ENCODE data around the gene GRIK2. TPM values are rescaled to one million over a fixed set of nuclear protein-coding genes. Genes with fewer than 3 reads are reported as not detected.
"Not testable (repeated sequence)": the region's sequence is repeated elsewhere in the genome, so short reads cannot be mapped to it uniquely, and the experiment has no call there.

GRIK2 gene
- total RNA-seq, 3 donors from 2014 or later: 1.3 to 1.8 (median 1.5) TPM

DNA sequence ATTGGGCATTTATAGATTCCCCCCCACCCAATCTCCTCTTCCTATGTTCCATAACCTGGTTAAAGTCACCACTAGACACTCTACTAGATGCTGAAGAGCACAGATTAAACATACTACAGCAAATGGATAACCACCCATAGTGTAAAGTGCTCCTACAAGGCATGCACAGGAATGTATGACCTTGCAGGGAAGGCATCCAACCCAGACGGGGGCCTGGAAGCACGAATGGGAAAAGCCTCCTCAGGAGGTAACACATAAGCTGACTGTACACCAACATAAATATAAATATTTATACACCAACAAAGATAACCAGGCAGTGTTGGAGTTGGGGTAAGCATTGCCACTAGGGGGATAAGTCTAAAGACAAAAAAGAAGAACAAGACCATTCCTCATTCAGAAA, 691.7 kb downstream of the GRIK2 start:
- TF ChIP-seq, protein P1, sequence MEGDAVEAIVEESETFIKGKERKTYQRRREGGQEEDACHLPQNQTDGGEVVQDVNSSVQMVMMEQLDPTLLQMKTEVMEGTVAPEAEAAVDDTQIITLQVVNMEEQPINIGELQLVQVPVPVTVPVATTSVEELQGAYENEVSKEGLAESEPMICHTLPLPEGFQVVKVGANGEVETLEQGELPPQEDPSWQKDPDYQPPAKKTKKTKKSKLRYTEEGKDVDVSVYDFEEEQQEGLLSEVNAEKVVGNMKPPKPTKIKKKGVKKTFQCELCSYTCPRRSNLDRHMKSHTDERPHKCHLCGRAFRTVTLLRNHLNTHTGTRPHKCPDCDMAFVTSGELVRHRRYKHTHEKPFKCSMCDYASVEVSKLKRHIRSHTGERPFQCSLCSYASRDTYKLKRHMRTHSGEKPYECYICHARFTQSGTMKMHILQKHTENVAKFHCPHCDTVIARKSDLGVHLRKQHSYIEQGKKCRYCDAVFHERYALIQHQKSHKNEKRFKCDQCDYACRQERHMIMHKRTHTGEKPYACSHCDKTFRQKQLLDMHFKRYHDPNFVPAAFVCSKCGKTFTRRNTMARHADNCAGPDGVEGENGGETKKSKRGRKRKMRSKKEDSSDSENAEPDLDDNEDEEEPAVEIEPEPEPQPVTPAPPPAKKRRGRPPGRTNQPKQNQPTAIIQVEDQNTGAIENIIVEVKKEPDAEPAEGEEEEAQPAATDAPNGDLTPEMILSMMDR (IDR thresholded peaks at IDR 0.05): no peak

DNA sequence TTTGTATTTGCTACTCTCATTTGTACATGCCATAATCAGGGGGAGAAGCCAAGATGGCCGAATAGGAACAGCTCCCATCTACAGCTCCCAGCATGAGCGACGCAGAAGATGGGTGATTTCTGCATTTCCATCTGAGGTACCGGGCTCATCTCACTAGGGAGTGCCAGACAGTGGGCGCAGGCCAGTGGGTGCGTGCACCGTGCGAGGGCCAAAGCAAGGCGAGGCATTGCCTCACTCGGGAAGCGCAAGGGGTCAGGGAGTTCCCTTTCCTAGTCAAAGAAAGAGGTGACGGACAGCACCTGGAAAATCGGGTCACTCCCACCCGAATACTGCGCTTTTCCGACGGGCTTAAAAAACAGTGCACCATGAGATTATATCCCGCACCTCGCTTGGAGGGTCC, 694.7 kb downstream of the GRIK2 start:
- not testable (repeated sequence) for H3K9me3 ChIP-seq, DNase-seq

More for the DNA sequence above, 691.7 kb downstream of the GRIK2 start:
- no peak for DNase-seq
- H3K36me3 ChIP-seq (ENCODE audit: low read depth): no peaks in the 10 kb centered on the region
- intact Hi-C loops (cut with DNase I, micrococcal nuclease): no loop called here
- H3K4me1 ChIP-seq (ENCODE audit: low read depth): no peaks in the 10 kb centered on the region
- no peak for ATAC-seq
- H3K9me3 ChIP-seq: no peaks in the 10 kb centered on the region
- no peak overlapping the region for H3K4me3 ChIP-seq

DNA sequence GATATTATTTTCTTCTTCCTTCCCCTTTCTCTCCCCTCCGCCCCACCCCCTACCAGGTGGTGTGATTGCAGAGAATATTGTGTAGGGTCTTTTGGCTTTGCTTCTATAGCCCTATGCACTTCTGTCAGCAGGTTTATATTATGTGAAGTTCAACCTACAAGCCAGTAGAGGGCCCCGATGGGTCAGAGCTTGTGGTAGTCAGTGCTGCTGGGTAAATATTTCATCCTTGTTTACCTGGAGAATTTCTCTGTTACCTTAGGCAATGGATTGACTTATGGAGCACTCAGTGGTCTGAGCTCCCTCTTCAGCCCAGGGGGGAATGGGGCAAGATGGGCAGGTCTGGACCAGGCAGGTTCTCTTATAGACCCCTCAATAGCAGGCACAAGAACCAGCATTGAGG, 720.9 kb downstream of the GRIK2 start:
- TF ChIP-seq, protein P1 (IDR thresholded peaks at IDR 0.05): no peak
- Histone ChIP-seq H3K4me1 (ENCODE audit: low read depth) (no peaks in the 10 kb centered on the region), H3K9me3 (no peaks in the 10 kb centered on the region), H3K36me3 (ENCODE audit: low read depth) (no peaks in the 10 kb centered on the region), H3K4me3 (no peak overlapping the region)
- intact Hi-C loops (cut with DNase I, micrococcal nuclease): no loop called here
- no peak for DNase-seq
- ATAC-seq: no peak

More for the DNA sequence above, 694.7 kb downstream of the GRIK2 start:
- H3K4me1 ChIP-seq (ENCODE audit: low read depth); ATAC-seq; H3K36me3 ChIP-seq (ENCODE audit: low read depth); intact Hi-C loops (cut with DNase I, micrococcal nuclease); H3K4me3 ChIP-seq: not testable (repeated sequence)

DNA sequence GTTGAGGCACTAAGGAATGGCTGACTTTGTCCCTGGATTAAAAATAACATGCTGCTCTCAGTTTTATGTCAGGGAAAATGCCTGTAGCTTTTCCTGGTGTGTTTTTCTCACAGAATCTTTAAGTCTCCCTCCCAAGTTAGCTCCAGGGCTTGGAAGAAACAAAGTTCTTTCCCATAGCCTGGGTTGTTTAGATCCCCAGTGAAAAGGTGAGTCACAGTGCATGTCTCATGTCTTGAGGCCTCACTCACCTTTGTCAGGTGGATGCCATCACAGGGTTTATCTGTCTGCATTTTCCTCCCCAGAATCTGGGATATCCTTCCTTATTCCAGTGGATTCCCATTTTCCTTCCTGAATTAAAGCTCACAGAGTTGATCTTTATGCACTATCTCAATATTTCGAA, 722.4 kb downstream of the GRIK2 start:
- no peak for DNase-seq
- TF ChIP-seq, protein P1 (IDR thresholded peaks at IDR 0.05): no peak
- Histone ChIP-seq H3K36me3 (ENCODE audit: low read depth) (no peaks in the 10 kb centered on the region), H3K4me3 (no peak overlapping the region), H3K9me3 (no peaks in the 10 kb centered on the region), H3K4me1 (ENCODE audit: low read depth) (no peaks in the 10 kb centered on the region)
- no peak for ATAC-seq
- intact Hi-C loops (cut with DNase I, micrococcal nuclease): no loop called here

DNA sequence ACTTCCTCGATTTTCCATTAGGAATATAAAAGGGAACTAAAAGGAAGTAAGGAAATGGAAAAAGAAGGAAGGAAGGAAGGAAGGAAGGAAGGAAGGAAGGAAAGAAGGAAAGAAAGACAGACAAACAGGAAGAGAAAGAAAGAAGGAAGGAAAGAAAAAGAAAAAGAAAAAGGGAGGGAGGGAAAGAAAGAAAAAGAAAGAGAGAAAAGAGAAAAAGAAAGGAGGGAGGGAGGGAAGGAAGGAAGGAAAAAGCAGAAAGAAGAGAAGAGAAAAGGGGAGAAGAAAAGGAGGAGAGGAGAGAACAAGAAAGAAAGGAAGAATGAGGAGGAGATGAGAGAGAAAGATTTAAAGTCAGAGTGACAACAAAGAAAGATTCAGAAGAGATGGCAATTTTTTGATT, 724.5 kb downstream of the GRIK2 start:
- H3K4me3 ChIP-seq: no peak overlapping the region
- DNase-seq: no peak
- H3K4me1 ChIP-seq (ENCODE audit: low read depth): no peaks in the 10 kb centered on the region
- H3K36me3 ChIP-seq (ENCODE audit: low read depth): no peaks in the 10 kb centered on the region
- TF ChIP-seq, protein P1 (IDR thresholded peaks at IDR 0.05): no peak
- intact Hi-C loops (cut with DNase I, micrococcal nuclease): no loop called here
- no peak for ATAC-seq
- H3K9me3 ChIP-seq: no peaks in the 10 kb centered on the region
